ENCODE data around the gene SCAANT1.

- TF ChIP-seq CTCF (IDR thresholded peaks at IDR 0.05) (no peak), POLR2AphosphoS5 (IDR thresholded peaks at IDR 0.05) (no peak)
Measured at GRCh38 chr3:63896332-63897030, 15.7 kb downstream of the SCAANT1 start.

Measured in stomach (tissue), 4 donors.